C4-2B (cell line): ENCODE data around the gene MSL3B.

Experiments
- ZFX ChIP-seq: fragments of 450-650 bp; IDR thresholded peaks from 2 replicates; pipeline ENCODE4 v1.6.1; 2017
- TF ChIP-seq, protein P1 (sequence below): fragments of 450-650 bp; conservative IDR thresholded peaks from 2 replicates; pipeline ENCODE4 v1.5.1; 2017; ENCODE audit warnings: mild to moderate bottlenecking

DNA sequence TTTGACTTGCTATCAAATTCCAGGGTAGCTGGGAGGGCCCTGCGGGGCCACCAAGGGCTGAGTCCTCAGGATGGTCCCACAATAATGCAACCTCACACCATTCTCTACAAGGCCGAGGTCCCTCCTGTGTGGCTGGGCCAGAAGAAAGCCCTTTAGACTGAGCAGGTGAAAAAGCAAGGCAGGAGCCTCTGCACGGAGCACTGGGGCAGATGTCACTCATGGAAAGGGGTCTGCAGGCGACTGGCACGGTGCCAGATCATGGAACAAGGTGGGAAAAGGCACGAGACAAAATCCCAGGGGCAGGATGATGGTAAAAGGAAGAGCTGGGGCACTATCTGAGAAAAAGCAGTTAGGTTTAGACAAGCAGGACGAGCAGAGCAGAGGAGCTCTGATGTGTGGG is 29.9 kb downstream of the MSL3B start:
- TF ChIP-seq, protein P1, sequence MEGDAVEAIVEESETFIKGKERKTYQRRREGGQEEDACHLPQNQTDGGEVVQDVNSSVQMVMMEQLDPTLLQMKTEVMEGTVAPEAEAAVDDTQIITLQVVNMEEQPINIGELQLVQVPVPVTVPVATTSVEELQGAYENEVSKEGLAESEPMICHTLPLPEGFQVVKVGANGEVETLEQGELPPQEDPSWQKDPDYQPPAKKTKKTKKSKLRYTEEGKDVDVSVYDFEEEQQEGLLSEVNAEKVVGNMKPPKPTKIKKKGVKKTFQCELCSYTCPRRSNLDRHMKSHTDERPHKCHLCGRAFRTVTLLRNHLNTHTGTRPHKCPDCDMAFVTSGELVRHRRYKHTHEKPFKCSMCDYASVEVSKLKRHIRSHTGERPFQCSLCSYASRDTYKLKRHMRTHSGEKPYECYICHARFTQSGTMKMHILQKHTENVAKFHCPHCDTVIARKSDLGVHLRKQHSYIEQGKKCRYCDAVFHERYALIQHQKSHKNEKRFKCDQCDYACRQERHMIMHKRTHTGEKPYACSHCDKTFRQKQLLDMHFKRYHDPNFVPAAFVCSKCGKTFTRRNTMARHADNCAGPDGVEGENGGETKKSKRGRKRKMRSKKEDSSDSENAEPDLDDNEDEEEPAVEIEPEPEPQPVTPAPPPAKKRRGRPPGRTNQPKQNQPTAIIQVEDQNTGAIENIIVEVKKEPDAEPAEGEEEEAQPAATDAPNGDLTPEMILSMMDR: no peak
- TF ChIP-seq ZFX: no peak
